ENCODE data around the gene TMEM123.
A peak's percentile ranks its signal among the peaks of the same experiment; 100 is the strongest.

GRCh38 chr11:102367364-102367763, 85.2 kb downstream of the TMEM123 start:
- TF ChIP-seq CTCF (conservative IDR thresholded peaks at IDR 0.05; ENCODE audit: low read depth, low read length) (peak; percentile 44; the same call in 1 of the 2 replicates), EZH2 (IDR thresholded peaks at IDR 0.05; ENCODE audit: borderline replicate concordance, low read depth, low read length, poor library complexity, severe bottlenecking) (no peak)

All from A673 (cell line).